Activated naive CD4-positive, alpha-beta T cell treated with anti-CD3 and anti-CD28 coated beads, Interleukin-2, amount 50 U/mL, for 72 hours (primary cell): Measurements from ENCODE around the gene MEST. TPM values are rescaled to one million over a fixed set of nuclear protein-coding genes. Genes with fewer than 3 reads are reported as not detected.
"Not testable (repeated sequence)": the region's sequence is repeated elsewhere in the genome, so short reads cannot be mapped to it uniquely, and the experiment has no call there.

Experiments used
- ATAC-seq, 2 donors: fragments of 150-1000 bp; cut with Tn5 transposase; 2 replicates each; pipeline ENCODE4 v1.10.0; 2021; ENCODE audit warnings: mild to moderate bottlenecking in 2 of 2, moderate library complexity in 2 of 2
- DNase-seq, 2 donors: peaks; one replicate each; pipeline ENCODE4 v3.0.0; 2021 to 2022; ENCODE audit warnings: low spot score in 2 of 2
- H3K27ac Mint-ChIP-seq, 2 donors: one replicate each; pipeline ENCODE4 v1.8.0; 2022; ENCODE audit warnings: mild to moderate bottlenecking in 2 of 2, mixed read lengths in 2 of 2
- H3K36me3 Mint-ChIP-seq, 2 donors: one replicate each; pipeline ENCODE4 v1.8.0; 2022; ENCODE audit warnings: mixed read lengths in 2 of 2
- H3K9me3 Mint-ChIP-seq, 2 donors: one replicate each; pipeline ENCODE4 v1.8.0; 2022; ENCODE audit warnings: mixed read lengths in 2 of 2
- total RNA-seq, 2 donors: library from RNA; stranded (reverse); gene quantifications; one replicate each; pipeline ENCODE4 v1.2.3, GENCODE V29; 2022

Gene MEST
- total RNA-seq = 1 to 10 TPM; 1.9 to 2.5 TPM

- no peak within 1 kb of the TSS for H3K27ac Mint-ChIP-seq
- ATAC-seq (peak; percentile 42 to 45), DNase-seq (no peak)
- no peaks in the 10 kb centered on the region for H3K9me3 Mint-ChIP-seq
- H3K36me3 Mint-ChIP-seq = peaks cover 7 to 12% of the 10 kb centered on the region in 2 donors
Measured at GRCh38 chr7:130491841-130492522, at the start of gene MEST. MEST (plus strand) TSS chr7:130492085; CDS start chr7:130492314, 229 bp downstream.

GRCh38 chr7:130442601-130443000, 49.3 kb upstream of the MEST start:
- Mint-ChIP-seq H3K9me3 (peaks cover 5% of the 10 kb centered on the region in 2 donors), H3K27ac (peak overlapping the region in 1 of 2 donors; percentile 93), H3K36me3 (peaks cover 10 to 18% of the 10 kb centered on the region in 2 donors)
- ATAC-seq = no peak
- DNase-seq = no peak

GRCh38 chr7:130444234-130444633, 47.7 kb upstream of the MEST start:
- Mint-ChIP-seq H3K27ac (peak overlapping the region in 1 of 2 donors; percentile 32), H3K36me3 (peaks cover 10 to 21% of the 10 kb centered on the region in 2 donors), H3K9me3 (peaks cover 8 to 11% of the 10 kb centered on the region in 2 donors)
- no peak for ATAC-seq
- no peak for DNase-seq

GRCh38 chr7:130444751-130445407, 47.0 kb upstream of the MEST start:
- Mint-ChIP-seq H3K36me3 (peaks cover 10 to 21% of the 10 kb centered on the region in 2 donors), H3K27ac (peak overlapping the region in 1 of 2 donors; percentile 32), H3K9me3 (peaks cover 8 to 11% of the 10 kb centered on the region in 2 donors)
- ATAC-seq (no peak), DNase-seq (no peak)

- H3K27ac Mint-ChIP-seq = peak overlapping the region; percentile 50 to 57
- peak; percentile 66 to 94 for ATAC-seq
- no peak for DNase-seq
Measured at GRCh38 chr7:130446259-130446658, 45.6 kb upstream of the MEST start.

GRCh38 chr7:130451344-130451743, 40.5 kb upstream of the MEST start:
- not testable (repeated sequence) for H3K36me3 Mint-ChIP-seq, H3K9me3 Mint-ChIP-seq, H3K27ac Mint-ChIP-seq, DNase-seq
- ATAC-seq = peak in 1 of 2 donors; percentile 56

More at GRCh38 chr7:130446259-130446658, 45.6 kb upstream of the MEST start:
- H3K36me3 Mint-ChIP-seq = peaks cover 0 to 9% of the 10 kb centered on the region in 2 donors
- H3K9me3 Mint-ChIP-seq = peaks cover 8 to 11% of the 10 kb centered on the region in 2 donors

GRCh38 chr7:130452951-130453350, 38.9 kb upstream of the MEST start:
- DNase-seq (no peak), ATAC-seq (no peak)
- H3K36me3 Mint-ChIP-seq = peaks cover 0 to 9% of the 10 kb centered on the region in 2 donors
- H3K9me3 Mint-ChIP-seq = peaks cover 4 to 6% of the 10 kb centered on the region in 2 donors
- H3K27ac Mint-ChIP-seq = no peak overlapping the region

GRCh38 chr7:130454959-130455358, 36.9 kb upstream of the MEST start:
- DNase-seq = no peak
- ATAC-seq = no peak
- peaks cover 0 to 13% of the 10 kb centered on the region in 2 donors for H3K36me3 Mint-ChIP-seq
- H3K9me3 Mint-ChIP-seq = peaks cover 3 to 6% of the 10 kb centered on the region in 2 donors
- no peak overlapping the region for H3K27ac Mint-ChIP-seq

- H3K27ac Mint-ChIP-seq = no peak overlapping the region
- peak in 1 of 2 donors; percentile 51 for ATAC-seq
- H3K9me3 Mint-ChIP-seq = peaks cover 3 to 6% of the 10 kb centered on the region in 2 donors
- peaks cover 0 to 14% of the 10 kb centered on the region in 2 donors for H3K36me3 Mint-ChIP-seq
- no peak for DNase-seq
Measured at GRCh38 chr7:130458257-130458656, 33.6 kb upstream of the MEST start.

GRCh38 chr7:130461272-130461671, 30.6 kb upstream of the MEST start:
- H3K9me3 Mint-ChIP-seq = peaks cover 3 to 6% of the 10 kb centered on the region in 2 donors
- DNase-seq = no peak
- peaks cover 0 to 21% of the 10 kb centered on the region in 2 donors for H3K36me3 Mint-ChIP-seq
- no peak overlapping the region for H3K27ac Mint-ChIP-seq
- ATAC-seq = no peak

GRCh38 chr7:130463553-130464434, 28.1 kb upstream of the MEST start:
- ATAC-seq (no peak), DNase-seq (no peak)
- Mint-ChIP-seq H3K9me3 (peaks cover 3 to 5% of the 10 kb centered on the region in 2 donors), H3K27ac (no peak overlapping the region), H3K36me3 (peaks cover 0 to 20% of the 10 kb centered on the region in 2 donors)

GRCh38 chr7:130468612-130469011, 23.3 kb upstream of the MEST start:
- ATAC-seq (no peak), DNase-seq (no peak)
- H3K9me3 Mint-ChIP-seq = no peaks in the 10 kb centered on the region
- H3K36me3 Mint-ChIP-seq = peaks cover 0 to 7% of the 10 kb centered on the region in 2 donors
- H3K27ac Mint-ChIP-seq = no peak overlapping the region

GRCh38 chr7:130471974-130472373, 19.9 kb upstream of the MEST start:
- ATAC-seq = no peak
- DNase-seq = no peak
- Mint-ChIP-seq H3K27ac (no peak overlapping the region), H3K36me3 (no peaks in the 10 kb centered on the region), H3K9me3 (no peaks in the 10 kb centered on the region)

- H3K27ac Mint-ChIP-seq = no peak overlapping the region
- no peak for ATAC-seq
- no peaks in the 10 kb centered on the region for H3K36me3 Mint-ChIP-seq
Measured at GRCh38 chr7:130473289-130473688, 18.6 kb upstream of the MEST start.

GRCh38 chr7:130473876-130474275, 18.0 kb upstream of the MEST start:
- ATAC-seq = no peak
- no peak for DNase-seq
- H3K27ac Mint-ChIP-seq = no peak overlapping the region

More at GRCh38 chr7:130473289-130473688, 18.6 kb upstream of the MEST start:
- no peak for DNase-seq
- no peaks in the 10 kb centered on the region for H3K9me3 Mint-ChIP-seq

GRCh38 chr7:130475776-130476175, 16.1 kb upstream of the MEST start:
- peaks cover 0 to 4% of the 10 kb centered on the region in 2 donors for H3K9me3 Mint-ChIP-seq
- peak overlapping the region in 1 of 2 donors; percentile 1 for H3K27ac Mint-ChIP-seq
- H3K36me3 Mint-ChIP-seq = no peaks in the 10 kb centered on the region
- DNase-seq = no peak
- no peak for ATAC-seq

More at GRCh38 chr7:130473876-130474275, 18.0 kb upstream of the MEST start:
- Mint-ChIP-seq H3K36me3 (no peaks in the 10 kb centered on the region), H3K9me3 (no peaks in the 10 kb centered on the region)
